GM18907 (cell line): ENCODE results near the gene ANKRD30B.
"Not testable (repeated sequence)": the region's sequence is repeated elsewhere in the genome, so short reads cannot be mapped to it uniquely, and the experiment has no call there.

ENCODE experiments used
- ATAC-seq: cut with Tn5 transposase; IDR thresholded peaks from one replicate; pipeline ENCODE4 v1.9.1; 2021; ENCODE audit warnings: mild to moderate bottlenecking, moderate library complexity; ENCODE audit not compliant: unreplicated experiment

Gene ANKRD30B

GRCh38 chr18:14855634-14856033, 107.7 kb downstream of the ANKRD30B start:
- not testable (repeated sequence) for ATAC-seq

DNA sequence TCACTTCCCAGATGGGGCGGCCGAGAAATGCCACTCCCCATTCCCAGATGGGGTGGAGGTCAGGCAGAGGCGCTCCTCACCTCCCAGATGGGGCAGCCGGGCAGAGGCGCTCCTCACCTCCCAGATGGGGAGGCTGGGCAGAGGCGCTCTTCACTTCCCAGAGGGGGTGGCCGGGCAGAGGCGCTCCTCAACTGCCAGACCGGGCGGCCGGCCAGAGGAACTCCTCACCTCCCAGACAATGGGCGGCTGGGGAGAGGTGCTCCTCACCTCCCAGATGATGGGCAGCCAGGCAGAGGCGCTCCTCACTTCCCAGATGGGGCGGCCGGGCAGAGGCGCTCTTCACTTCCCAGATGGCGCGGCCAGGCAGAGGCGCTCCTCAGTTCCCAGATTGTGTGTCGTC, 108.3 kb downstream of the ANKRD30B start:
- ATAC-seq: not testable (repeated sequence)

DNA sequence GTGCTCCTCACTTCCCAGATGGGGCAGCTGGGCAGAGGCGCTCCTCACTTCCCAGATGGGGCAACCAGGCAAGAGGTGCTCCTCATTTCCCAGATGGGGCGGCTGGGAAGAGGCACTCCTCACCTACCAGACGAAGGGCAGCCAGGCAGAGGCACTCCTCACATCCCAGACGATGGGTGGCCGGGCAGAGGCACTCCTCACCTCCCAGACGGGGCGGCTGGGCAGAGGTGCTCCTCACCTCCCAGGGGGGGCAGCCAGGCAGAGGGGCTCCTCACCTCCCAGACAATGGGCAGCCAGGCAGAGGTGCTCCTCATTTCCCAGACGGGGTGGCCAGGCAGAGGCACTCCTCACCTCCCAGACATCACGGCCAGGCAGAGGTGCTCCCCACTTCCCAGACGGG, 110.5 kb downstream of the ANKRD30B start:
- not testable (repeated sequence) for ATAC-seq

GRCh38 chr18:14859995-14860394, 112.0 kb downstream of the ANKRD30B start:
- ATAC-seq: not testable (repeated sequence)

DNA sequence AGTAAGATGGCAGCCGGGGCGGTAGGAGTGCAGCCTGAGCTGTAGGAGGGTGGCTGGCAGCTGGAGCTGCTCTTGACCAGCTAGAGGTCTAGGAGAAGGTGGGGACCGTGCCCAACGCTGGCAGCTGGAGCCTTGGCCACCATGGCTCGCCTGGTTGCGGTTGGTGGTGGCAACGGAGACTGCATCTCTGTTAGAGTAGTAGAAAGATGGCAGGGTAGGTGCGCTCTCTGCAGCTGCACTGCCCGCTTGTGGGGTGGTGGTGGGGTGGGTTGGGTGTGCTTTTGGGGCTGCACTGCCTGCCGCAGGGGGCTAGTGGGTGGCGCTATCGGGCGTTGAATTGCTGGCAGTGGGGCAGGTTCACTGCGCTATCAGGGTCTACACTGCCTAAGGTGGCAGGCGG, 118.5 kb downstream of the ANKRD30B start:
- not testable (repeated sequence) for ATAC-seq

DNA sequence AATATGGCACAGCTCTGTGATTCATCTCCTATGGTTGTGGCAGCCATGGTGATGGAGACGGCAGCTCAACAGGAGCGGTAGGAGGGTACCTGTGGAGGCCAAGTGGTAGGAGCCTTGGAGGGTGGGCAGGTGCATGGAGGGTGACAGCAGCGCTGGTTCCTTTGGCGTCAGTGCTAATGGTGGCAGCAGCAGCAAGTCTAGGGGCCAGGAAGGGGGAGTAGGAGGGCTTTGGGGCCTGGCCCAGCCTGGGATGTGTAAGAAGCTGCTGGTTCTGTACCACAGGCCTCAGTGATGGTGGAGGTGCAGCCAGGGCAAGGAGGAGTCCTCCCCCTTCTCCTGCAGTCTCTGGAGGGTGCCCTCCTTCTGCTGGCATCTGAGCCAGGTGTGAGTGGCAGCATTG, 120.0 kb downstream of the ANKRD30B start:
- ATAC-seq: not testable (repeated sequence)

DNA sequence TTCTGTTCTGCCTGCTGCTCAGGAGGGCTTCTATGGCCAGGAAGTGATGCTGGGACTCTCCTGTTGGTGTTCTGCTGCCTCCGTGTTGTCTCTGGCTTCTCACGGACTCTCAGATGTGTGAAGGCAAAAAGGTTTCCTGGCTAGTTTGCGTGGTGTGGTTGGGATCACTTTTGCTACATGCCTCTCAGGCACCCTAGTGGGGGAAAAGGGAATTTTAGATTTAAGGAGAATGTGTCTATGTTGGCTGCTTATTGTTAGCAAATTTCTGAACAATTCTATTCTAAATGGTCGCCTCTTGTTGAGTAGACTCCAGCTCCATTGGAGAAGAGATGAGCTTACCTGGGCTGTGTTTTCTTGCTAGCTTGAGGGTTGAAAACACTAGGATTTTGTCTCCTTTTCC, 120.9 kb downstream of the ANKRD30B start:
- ATAC-seq: not testable (repeated sequence)

GRCh38 chr18:14878826-14879225, 130.9 kb downstream of the ANKRD30B start:
- ATAC-seq: not testable (repeated sequence)

- no peak for ATAC-seq
These were observed 152.5 kb downstream of the ANKRD30B start for GRCh38 chr18:14900435-14900834.
